Activated CD8-positive, alpha-beta memory T cell treated with anti-CD3 and anti-CD28 coated beads for 4 hours (primary cell): ENCODE measurements around the gene BMP8B.

ENCODE experiments used
- DNase-seq, 2 donors: peaks; one replicate each; pipeline ENCODE4 v3.0.0-alpha.2; 2020; ENCODE audit warnings: low read depth in 2 of 2

The BMP8B gene

DNA sequence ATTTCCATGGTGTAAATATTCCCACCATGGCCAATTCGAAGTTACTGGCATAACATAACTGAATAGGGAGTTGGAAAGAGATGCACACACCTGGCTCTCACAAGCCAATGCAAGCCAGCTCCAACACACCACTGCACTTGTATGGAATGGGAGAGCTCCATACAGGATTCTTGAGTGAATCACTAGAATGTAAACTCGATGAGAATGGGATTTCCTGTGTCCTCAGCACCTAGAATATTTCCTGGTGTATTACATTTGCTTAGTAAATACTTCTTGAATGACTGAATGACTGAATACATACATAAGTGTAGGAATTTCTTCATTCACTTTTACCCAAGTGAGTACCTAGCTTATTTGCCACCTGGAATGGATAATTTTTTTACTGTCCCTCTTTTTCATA lies 66.2 kb downstream of the BMP8B start:
- no peak for DNase-seq

DNA sequence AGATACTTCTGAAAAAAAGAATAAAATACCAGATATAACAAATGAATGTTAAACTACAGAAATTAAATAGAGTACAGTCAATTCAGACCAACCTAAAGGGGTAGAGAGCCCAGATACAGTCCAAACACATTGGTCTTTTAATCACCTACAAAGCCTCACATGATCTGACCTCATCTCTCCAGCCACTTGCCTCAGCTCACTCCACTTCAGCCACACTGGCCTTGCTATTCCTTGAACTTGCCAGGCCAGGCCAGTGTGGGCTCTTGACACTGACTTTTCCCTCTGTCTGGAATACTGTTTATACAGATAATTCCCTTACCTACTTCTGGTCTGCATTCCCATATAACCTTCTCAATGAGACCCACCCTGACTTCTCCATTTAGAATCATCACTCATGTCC lies 67.0 kb downstream of the BMP8B start:
- DNase-seq, result no peak

DNA sequence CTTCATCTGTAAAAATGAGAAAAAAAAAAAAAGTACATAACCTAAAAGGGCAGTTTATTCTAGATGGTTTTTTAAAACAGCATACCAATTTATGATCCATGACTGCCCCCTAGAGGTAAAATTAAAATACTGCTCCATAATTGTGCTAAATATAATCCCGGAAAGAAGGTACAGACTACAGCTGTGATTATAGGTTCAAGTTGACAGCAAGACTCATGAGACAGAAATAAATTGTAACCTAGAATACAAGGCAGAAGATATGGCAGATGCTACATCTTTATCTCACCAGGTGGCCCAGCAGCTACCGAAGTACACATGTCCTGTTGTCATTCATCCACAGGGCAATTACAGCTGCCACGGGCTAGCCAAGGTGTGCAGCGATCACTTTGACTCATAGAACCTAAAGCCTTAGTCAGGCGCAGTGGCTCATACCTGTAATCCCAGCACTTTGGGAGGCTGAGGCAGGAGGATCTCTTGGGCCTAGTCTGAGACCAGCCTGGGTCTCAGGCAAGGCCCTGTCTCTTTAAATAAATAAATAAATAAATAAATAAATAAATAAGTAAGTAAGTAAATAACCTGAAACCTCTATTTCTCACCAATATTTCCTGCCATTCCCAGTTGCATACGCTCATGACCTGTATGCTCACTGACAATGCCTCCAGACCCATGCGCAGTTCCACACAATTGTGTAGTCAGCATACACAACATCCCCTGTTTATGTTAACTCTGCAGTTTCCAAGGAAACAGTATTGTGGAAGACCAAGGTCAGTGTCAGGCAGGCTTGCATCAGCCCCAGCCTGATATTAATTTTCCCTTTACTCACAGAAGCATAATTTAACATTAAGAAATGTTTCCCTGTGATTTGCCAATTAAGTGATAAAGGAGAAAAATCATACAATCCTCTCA lies 68.3 kb downstream of the BMP8B start:
- DNase-seq, result no peak

DNA sequence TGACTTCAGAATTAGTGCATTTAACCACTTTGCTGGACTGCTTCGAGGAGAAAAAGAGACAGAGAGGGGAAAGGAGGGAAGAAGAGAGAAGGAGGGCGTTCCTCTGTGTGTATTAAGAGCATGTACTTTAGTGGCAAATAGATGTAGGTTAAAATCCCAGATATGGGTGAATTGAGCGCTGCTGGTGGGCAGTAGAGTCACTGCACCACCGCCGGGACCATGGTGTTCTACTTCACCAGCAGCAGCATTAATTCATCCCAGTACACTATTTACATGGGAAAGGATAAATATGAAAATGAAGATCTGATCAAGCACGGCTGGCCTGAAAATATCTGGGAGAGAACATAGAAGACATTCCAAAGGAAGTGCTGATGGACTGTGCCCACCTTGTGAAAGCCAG lies 70.9 kb downstream of the BMP8B start:
- no peak for DNase-seq

DNA sequence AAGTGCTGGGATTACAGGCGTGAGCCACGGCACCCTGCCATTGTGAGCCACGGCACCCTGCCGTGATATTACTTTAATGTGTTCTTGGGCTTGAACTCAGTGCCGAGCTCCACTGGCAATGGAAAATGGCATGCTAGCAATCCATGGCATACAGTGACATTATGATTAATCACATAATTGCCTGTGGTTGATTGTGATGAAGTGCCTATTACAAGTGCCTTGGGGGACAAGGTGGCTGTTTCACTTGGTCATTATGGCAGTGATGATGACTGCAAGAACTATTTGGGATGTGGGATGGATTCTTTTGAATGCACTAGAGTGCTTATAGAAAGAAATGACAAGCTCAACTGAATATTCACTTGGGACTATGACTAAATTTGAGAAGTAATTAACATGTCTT lies 75.1 kb downstream of the BMP8B start:
- DNase-seq, result no peak

DNA sequence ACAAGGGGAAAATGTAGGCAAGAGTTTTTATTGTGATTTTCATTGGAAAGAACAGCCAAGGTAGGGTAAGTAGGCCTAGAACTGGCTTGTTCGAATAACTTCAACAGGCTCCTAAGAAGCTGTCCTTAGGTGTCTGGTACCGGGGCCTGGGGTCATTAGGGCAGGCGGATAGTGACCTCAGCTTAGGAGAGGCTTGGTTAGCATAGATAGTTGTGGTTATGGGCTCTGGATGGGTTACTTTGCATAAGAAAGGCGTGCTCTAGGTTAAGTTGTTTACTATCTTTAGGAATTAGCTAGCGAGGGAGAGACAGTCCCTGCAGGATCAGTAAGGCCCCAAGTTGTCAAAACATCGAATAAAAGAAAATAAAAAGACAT lies 76.7 kb downstream of the BMP8B start:
- no peak for DNase-seq

DNA sequence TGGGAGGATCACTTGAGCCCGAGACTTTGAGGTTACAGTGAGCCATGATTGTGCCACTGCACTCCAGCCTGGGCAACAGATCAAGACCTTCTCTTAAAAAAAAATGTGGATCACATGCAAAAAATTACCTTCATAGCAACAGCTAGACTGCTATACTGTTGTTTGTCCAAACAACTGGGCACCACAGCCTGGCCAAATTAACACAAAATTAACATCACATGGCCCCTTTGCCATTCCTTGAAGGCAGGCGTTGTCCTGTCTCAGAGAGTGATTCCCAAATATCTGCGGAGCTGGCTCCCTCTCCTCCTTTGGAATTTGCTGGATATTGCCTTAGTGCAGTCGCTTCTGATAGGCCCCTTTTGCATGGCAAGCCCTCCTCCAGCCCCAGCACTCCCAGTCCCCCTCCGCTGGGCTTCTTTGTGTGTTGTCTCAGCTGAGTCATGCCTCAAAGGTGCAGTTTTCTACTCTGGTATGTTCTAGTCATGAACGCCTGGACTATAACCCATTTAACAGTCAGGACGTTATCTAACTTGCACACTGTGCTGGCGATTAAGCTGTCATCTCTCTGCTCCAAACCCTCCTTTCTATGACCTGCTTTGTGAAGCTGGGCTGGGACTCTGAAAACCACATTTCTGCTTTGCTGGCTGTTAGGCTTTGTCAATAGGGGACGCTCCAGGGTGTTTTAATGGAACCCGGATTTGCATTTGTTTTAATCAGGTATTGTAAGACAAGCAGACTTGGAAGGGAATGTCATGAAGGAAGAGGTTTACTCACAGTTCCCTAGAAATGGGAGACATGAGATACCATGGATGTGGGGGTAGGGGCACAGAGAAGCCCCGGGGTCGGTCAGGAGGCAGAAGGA lies 77.3 kb downstream of the BMP8B start:
- no peak for DNase-seq

DNA sequence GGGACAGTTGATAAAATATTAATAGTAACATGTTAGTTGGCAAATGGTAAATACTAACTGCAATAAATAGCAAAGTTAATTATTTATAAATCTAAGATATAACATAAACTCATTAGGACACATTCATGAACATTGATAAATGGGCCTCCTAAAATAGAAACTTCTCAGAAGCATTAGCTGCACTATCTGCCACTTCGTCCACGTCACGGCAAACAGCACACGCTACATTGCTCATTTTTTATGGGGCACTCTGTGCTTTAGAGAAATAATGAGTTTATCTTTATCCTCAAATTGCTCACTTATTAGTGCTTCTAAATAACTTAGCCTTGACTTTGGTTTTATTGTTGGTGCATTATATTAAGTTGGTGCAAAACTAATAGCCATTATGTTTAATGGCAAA lies 81.2 kb downstream of the BMP8B start:
- no peak for DNase-seq
